ENCODE data around the gene MVB12B.

- TF ChIP-seq MLX (CRISPR knock-in tag; IDR thresholded peaks at IDR 0.05) = no peak
- no peak for TF ChIP-seq CTCF (IDR thresholded peaks at IDR 0.05)
- TF ChIP-seq NR3C1 (CRISPR knock-in tag; conservative IDR thresholded peaks at IDR 0.05; ENCODE audit: low read depth) = no peak
- TF ChIP-seq ATF1 (CRISPR knock-in tag; IDR thresholded peaks at IDR 0.05) = no peak
- TF ChIP-seq EMX1 (CRISPR knock-in tag; IDR thresholded peaks at IDR 0.05) = no peak
- TF ChIP-seq IRF1 (CRISPR knock-in tag; IDR thresholded peaks at IDR 0.05) = no peak
- TF ChIP-seq FOXP4 (CRISPR knock-in tag; IDR thresholded peaks at IDR 0.05) = no peak
- TF ChIP-seq ESRRA (CRISPR knock-in tag; IDR thresholded peaks at IDR 0.05; ENCODE audit: borderline replicate concordance) = no peak
- no peak for TF ChIP-seq ZBTB43 (CRISPR knock-in tag; IDR thresholded peaks at IDR 0.05)
Observed at GRCh38 chr9:126417043-126417442, 90.4 kb downstream of the MVB12B start.

Data from WTC11 (cell line).